NCI-H69 (cell line): ENCODE data around the gene RNF227.
"Not testable (repeated sequence)": the region's sequence is repeated elsewhere in the genome, so short reads cannot be mapped to it uniquely, and the experiment has no call there.

ENCODE experiments used
- DNase-seq: peaks from one replicate; lab custom pipeline; 2025; lab: John Stamatoyannopoulos, UW

RNF227 gene

DNA sequence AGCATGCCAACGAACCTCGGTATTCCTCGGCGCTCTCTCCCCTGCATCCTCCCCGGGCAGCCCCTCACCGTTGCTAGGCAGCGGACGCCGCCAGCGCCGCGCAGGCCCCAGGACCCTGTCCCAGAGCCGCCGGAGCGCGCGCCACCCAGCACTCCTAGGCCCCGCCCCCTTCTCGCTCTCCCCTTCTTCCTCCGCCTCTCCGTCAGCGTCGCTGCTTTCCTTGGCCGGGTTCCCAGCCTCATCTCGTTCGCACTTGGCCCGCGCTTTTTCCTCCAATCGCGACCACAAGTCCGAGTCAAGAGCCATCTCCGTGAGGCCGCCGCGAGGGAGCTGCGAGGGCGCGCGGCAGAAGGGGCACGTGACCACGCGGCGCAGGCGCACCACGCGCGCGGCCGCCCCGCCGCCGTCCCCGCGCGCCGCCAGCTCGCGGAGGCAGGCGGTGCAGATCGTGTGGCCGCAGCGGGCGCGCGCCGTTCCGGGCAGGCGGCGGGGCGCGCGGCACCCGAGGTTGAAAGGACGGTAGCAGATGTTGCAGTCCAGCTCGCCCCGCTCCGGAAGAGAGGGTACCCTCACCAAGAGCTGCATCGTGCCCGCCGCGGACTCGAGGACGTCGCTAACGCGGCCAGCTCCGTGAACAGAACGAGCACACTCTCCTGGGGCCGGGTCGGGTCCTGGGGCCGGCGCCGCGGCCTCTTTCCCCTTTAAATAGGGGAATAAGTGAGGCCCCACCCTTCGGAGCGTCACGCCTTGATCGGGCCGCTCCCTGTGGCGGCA, at the start of gene RNF227:
Gene RNF227 (minus strand): TSS at position 679 of the 774 bp plus-strand sequence. CDS start 94 bp downstream, at position 585.
- DNase-seq, result peak; percentile 95

DNA sequence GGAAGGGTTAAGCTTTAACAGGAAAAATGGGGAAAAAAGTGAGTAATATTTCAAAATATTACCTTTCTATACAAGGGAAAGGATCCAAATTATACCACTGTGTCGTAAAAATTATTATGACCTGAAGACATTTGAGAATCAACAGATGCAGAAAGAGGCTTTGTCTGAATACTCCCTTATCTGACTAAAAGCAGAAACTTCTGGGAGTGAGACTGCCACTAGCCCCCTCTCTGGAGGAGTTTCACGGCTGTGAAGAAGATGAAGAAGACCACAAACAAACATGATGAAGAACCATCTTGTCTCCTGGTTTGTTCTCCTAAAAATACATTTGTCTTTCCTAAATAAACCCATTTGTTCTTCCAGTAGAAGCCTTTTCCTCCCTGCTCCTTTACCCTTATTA, 45.3 kb upstream of the RNF227 start:
- DNase-seq, result no peak

DNA sequence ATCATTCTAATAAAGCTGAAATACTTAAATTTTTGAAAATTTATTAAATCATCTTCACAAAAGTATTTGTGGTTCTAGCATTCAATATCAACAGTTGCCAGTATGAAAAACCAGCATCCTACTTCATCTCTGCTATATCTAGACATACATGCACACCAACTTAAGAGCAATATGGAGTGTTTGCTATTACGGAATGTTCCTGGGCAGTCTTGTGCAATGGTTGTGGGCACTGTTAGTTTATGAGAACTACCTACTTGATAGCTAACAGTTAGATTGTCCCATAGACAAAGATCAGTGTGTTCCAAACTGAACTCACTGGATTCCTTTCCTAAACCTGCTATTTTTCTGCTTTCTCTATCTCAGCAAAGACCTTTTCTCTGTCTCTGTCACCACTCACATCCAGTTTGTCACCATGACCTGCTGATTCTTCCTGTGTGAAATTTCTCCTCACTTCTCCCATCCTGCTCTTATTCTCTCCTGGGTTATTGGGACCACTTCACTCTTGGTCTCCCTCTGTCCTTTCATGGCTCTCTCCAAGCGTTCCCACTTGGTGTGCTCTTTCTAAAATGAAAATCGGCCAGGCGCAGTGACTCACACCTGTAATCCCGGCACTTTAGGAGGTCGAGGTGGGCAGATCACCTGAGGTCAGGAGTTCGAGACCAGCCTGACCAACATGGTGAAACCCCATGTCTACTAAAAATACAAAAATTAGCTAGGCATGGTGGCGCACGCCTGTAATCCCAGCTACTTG, 43.6 kb upstream of the RNF227 start:
- no peak for DNase-seq

DNA sequence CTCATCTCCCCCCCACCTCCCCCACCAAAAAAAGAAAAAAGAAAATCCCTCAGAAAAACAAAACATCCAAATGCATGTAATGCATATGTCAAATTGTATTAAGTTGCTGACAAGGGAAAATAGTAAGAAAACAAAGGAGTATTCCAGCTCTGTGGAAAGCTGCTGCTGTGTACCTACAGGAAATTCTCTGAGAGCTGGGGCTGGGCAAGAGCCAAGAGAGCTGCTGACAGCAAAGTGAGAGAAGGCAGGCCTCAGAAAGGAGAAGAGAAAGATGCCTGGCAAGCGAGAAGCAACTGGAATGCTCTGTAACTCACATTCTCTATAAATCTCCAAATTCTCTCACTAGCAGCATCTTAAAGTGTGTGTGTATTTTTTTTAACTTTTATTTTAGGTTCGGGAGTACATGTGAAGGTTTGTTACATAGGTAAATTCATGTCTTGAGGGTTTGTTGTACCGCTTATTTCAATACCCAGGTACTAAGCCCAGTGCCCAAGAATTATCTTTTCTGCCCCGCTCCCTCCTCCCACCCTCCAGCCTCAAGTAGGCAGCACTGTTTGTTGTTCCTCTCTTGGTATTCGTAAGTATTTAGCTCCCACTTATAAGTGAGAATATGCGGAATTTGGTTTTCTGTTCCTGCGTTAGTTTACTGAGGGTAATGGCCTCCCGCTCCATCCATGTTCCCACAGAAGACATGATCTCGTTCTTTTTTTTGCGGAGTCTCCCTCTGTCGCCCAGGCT, 40.3 kb upstream of the RNF227 start:
- DNase-seq, result no peak

DNA sequence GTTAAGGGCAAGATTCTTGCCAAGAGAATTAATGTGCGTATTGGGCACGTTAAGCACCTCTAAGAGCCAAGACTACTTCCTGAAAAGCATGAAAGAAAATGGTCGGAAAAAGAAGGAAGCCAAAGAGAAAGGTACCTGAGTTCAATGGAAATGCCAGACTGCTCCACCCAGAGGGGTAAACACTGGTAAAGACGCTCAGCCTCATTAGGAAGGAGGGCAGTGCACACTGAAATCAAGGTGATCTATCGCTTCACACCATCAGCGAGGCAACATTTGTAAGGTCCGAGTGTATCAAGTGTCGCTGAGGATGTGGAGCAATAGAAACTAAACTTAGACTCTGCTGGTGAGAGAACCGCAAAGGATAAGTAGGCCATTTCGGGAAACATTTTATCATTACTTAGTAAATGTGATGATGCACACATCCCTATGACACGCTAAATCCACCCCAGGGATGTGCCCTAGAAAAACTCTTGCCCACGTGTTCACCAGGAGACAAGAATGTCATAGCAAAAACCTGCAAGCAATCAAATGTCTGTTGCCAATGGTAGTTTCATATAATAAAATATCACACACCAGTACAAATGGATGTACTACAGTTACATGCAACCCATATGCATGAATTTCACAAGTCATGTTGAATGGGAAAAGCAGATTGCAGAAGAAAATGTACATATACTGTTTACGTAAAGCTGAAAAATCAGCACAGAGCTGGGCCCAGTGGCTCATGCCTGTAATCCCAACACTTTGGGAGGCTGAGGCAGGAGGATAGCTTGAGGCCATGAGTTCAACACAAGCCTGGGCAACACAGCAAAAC, 39.5 kb upstream of the RNF227 start:
- DNase-seq, result no peak

DNA sequence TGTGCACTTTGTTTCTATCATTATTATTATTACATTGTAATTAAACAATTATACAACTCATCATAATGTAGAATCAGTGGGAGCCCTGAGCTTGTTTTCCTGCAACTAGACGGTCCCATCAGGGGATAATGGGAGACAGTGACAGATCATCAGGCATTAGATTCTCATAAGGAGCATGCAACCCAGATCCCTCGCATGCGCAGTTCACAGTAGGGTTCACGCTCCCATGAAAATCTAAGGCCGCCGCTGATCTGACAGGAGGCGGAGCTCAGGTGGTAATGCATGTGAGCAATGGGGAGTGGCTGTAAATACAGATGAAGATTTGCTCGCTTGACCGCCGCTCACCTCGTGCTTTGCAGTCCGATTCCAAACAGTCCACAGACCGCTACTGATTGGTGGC, 37.2 kb upstream of the RNF227 start:
- not testable (repeated sequence) for DNase-seq

DNA sequence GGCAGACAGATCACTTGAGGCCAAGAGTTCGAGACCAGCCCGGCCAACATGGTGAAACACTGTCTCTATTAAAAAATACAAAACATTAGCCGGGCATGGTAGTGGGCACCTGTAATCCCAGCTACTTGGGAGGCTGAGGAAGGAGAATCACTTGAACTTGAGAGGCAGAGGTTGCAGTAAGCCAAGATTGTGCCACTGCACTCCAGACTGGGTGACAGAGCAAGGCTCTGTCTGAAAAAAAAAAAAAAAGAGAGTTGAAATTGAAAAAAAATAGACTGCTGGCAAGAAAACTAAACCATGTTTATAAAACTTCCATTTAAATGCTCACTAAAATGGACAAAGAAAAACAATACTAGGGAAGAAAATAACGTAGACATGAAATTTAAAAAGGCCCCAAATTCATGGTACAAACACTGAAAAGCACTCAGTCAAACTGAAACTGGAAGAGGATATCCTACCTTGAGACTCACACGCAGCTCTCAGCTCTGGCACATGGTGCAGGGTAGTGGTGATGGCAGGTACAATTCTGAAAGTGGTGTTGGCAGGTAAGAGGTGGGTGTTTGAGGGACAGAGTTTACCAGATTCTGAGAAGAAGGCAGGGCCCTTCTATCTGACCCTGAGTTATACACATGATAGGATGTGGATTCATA, 35.2 kb upstream of the RNF227 start:
- DNase-seq, result no peak

DNA sequence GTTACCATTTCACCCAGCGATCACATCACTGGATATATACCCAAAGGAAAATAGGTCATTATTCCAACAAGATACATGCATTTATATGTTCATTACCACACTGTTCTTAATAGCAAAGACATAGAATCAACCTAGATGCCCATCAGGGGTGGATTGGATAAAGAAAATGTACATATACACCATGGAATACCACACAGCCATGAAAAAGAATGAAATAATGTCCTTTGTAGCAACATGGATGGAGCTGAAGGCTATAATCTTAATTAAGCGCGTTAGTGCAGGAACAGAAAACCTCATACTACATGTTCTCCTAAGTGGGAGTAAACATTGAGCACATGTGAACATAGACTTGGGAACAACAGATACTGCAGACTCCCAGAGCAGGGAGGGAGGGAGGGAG, 34.5 kb upstream of the RNF227 start:
- DNase-seq, result no peak

DNA sequence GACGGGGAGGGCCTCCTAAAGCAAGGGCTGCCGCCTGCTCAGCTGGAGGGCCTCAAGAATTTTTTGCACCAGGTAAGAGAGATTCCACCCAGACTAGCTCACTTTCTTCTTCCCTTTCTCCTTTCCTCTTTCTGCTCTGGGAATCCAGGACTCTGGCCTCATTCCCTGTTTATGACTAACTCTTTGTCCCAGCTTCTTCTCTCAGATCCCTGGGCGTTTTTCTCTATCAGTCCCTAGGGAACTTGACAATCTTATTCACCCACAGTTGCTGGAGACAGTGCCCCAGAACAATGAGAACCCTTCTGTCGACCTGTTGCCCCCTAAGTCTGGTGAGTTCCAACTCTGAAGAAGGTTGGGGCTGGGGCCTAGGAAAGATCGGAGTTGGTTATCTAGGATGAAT, 31.6 kb upstream of the RNF227 start:
- DNase-seq, result no peak

DNA sequence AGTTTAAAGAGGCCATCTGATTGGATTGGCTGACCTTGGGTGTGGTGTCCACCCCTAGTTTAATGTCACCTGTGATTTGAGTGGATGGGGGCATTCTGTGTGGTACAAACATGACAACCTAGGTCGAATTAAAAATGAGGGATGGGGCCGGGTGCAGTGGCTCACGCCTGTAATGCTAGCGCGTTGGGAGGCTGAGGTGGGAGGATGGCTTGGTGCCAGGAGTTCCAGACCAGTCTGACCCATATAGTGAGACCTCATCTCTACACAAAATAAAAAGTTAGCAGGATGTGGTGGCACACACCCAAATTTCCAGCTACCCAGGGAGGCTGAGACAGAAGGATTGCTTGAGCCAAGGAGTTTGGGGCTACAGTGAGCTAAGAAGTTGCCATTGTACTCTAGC, 30.4 kb upstream of the RNF227 start:
- DNase-seq, result no peak

DNA sequence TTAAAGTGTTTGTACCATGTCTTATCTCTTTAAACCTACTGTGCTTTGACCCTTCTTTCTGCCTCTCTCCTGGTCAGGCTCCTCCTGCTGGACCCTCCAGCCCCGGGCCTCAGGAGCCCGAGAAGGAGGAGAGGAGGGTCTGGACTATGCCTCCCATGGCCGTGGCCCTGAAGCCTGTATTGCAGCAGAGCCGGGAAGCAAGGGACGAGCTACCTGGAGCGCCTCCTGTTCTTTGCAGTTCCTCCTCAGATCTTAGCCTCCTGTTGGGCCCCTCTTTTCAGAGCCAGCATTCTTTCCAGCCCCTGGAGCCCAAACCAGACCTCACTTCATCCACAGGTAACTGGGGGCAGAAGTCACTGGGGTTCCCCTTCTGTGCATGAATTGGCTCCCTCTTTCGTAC, 29.6 kb upstream of the RNF227 start:
- no peak for DNase-seq

DNA sequence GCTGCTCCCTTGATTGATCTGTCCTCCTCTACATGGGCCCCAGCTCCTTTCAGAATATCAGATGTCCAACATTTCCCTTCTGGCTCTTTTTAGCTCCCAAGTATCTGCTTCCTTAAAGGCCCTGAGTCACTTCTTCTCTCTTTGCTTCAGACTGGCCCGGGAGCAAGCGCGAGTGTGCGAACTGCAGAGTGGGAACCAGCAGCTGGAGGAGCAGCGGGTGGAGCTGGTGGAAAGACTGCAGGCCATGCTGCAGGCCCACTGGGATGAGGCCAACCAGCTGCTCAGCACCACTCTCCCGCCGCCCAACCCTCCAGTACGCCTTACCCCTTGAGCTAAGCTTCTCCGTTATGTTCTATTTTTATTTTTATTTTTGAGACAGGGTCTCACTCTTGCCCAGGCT, 28.2 kb upstream of the RNF227 start:
- DNase-seq, result no peak

DNA sequence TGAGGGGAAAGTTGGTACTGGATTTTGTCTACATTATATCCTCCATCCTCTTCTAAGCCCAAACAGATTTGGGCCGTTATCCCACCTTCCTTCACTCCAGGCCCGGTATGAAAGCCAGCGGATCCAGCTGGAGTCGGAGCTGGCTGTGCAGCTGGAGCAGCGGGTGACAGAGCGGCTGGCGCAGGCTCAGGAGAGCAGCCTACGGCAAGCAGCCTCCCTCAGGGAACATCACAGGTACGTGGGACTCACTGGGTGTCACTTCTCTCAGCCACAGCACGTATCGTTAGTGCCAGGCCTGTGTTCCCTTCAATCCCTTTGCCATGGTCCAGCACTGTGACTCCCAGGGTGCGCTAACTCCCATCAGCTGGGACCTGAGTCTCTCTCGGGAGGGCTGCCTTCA, 27.2 kb upstream of the RNF227 start:
- DNase-seq, result no peak

DNA sequence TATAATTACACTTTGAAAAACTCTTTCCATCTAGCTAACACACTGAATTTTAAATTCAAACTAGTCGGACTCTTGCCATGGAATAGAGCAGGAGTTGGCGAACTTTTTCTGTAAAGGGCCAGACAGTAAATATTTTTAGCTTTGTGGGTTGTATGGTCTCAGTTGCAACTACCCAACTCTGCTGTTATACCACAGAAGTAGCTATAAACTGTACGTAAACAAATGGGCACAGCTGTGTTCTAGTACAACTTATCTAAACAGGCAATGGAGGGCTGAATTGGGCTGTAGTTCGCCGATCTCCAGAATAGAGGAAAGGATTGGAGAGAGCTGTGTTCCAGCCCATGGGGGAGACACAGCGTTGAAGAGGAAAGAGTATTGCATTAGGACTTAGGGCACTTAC, 24.7 kb upstream of the RNF227 start:
- no peak for DNase-seq

DNA sequence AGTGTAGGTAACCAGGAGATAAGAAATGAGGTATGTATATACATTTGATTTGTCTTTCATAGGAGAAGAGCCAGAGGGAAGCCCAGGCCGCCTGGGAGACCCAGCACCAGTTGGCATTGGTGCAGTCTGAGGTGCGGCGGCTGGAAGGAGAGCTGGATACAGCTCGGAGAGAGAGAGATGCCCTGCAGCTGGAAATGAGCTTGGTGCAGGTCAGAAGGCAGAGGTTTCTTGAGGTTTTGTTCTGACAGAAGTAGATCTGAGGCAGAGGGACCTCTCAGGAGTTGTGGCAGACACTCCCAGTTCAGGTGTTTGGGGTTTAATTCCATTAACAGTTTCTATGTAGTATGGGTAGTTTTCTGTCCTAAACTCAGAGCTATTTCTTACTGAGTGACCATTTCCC, 23.9 kb upstream of the RNF227 start:
- no peak for DNase-seq

DNA sequence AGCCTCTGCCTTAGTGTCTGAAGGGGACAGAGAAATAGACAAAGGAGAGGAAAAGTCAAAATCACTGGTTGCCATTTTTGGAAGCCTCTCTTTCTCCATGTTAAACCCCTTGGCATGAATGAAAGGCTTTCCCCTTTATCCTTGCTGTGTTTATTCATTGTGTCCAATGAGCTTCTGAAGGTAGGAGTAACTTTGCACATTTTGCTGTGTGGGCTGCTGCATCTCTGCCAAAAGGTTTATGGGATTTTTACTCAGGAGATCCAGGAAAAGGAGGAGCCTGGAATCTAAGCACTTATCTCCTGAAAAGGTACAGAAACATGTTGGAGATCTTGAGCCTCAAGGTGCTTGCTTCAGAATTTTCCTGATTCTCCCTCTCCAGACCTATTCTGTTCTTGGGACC, 19.8 kb upstream of the RNF227 start:
- no peak for DNase-seq

DNA sequence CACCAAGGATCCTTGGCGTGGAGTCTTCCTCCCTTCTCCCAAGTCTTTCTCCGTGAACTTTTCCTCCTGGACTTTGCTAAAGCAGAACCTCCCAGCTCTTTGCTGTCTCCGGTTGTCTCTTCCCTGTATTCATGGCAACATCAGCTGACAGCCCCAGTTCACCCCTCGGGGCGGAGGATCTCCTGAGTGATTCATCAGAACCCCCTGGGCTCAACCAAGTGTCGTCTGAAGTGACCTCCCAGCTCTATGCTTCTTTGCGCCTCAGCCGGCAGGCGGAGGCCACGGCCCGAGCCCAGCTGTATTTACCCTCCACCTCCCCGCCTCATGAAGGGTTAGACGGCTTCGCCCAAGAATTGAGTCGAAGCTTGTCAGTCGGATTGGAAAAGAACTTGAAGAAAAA, 16.9 kb upstream of the RNF227 start:
- DNase-seq, result peak; percentile 66

DNA sequence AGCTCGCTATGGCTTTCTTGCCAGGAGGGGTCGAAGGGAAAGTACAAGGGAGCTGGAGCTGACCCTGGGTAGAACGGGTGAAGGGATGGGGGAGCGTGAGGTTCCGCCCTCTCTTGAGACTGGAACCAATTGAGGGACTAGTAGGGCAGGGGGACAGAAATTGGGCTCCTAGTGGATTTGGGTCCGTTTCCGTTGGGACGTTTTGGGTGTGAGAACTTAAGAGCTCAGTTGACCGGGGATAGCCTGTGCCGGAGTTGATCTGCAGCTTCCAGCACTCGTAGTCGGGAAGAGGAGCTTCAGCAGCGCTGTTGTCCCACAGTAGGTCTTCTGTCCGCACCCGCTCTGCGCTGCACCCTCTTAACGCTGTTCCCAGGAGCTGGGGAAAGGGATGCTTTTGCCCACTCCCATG, 16.4 kb upstream of the RNF227 start:
- DNase-seq, result peak; percentile 32

DNA sequence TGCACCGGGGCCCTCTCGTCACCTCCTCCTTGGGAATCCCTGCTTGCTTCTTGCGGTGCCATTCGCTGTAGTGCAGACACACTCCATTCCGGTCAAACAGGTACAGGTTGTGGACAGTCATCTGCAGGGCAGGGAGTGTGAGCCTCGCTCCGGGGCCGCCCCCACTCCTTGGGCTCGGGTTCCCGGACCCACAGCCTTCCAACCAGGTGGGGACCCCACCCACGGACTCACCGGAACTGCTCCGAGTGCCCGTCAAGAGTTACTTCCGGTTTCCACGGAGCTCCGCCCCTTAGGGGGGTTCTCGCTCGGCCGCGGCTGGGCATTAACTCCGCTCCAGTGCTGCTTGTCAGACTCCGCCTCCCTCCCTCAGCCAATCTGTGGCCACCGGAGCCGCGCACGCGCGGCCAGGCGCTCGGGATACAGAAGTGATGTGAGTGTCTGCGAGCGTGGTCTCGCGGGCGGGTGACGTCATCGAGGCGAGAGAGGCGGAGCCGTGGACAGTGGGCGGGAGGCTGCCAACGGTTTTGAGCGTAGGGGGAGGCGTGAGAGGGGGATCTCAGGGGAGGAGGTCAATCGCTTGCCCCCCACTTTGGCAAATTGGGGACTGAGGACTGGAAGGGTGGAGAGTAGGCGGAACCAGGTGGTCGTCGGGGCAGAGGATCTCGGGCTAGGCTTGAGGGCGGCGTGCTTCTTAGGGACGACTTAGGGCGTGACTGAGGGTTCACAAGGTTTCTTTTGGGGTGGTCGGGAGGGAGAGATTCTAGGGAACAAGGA, 15.8 kb upstream of the RNF227 start, which contains the start of the genes CNTROB and TRAPPC1:
Gene CNTROB (plus strand): TSS at position 498 of the 774 bp plus-strand sequence. CDS start 874 bp downstream, outside the sequence.
Gene TRAPPC1 (minus strand): TSS at position 238 of the 774 bp plus-strand sequence. CDS start 117 bp downstream, at position 121.
- peak; percentile 97 for DNase-seq
